ENCODE measurements around the gene KIAA1755. TPM values are rescaled to one million over a fixed set of nuclear protein-coding genes. Genes with fewer than 3 reads are reported as not detected.

KIAA1755 gene
- total RNA-seq, result 0.32 TPM

- ATAC-seq, result no peak
Observed at GRCh38 chr20:38260378-38261053, at the start of gene KIAA1755. TSS of gene KIAA1755 (minus strand) at chr20:38260735. CDS start at chr20:38260500, 235 bp downstream.

- no peak for ATAC-seq
Observed at GRCh38 chr20:38308447-38308846, 47.9 kb upstream of the KIAA1755 start.

GRCh38 chr20:38308047-38308438, 47.5 kb upstream of the KIAA1755 start:
- no peak for ATAC-seq

- no peak for ATAC-seq
Observed at GRCh38 chr20:38307371-38308046, 47.0 kb upstream of the KIAA1755 start.

GRCh38 chr20:38306379-38306778, 45.8 kb upstream of the KIAA1755 start:
- ATAC-seq, result no peak

GRCh38 chr20:38305541-38305940, 45.0 kb upstream of the KIAA1755 start:
- no peak for ATAC-seq

- peak; percentile 54 for ATAC-seq
Observed at GRCh38 chr20:38304845-38305447, 44.4 kb upstream of the KIAA1755 start.

GRCh38 chr20:38303908-38304379, 43.4 kb upstream of the KIAA1755 start, which contains the start of gene BPI:
TSS of gene BPI (plus strand) at chr20:38304156. CDS start at chr20:38304224, 68 bp downstream.
- ATAC-seq, result no peak

GRCh38 chr20:38302786-38303185, 42.3 kb upstream of the KIAA1755 start:
- ATAC-seq, result no peak

- ATAC-seq, result no peak
Observed at GRCh38 chr20:38301309-38301708, 40.8 kb upstream of the KIAA1755 start.

- no peak for ATAC-seq
Observed at GRCh38 chr20:38300438-38300837, 39.9 kb upstream of the KIAA1755 start.

- ATAC-seq, result peak; percentile 83
Observed at GRCh38 chr20:38299963-38300362, 39.4 kb upstream of the KIAA1755 start.

GRCh38 chr20:38298768-38299288, 38.3 kb upstream of the KIAA1755 start:
- ATAC-seq, result peak; percentile 76

- no peak for ATAC-seq
Observed at GRCh38 chr20:38297916-38298674, 37.6 kb upstream of the KIAA1755 start.

- ATAC-seq, result no peak
Observed at GRCh38 chr20:38296433-38296832, 35.9 kb upstream of the KIAA1755 start.

GRCh38 chr20:38295811-38296210, 35.3 kb upstream of the KIAA1755 start:
- ATAC-seq, result no peak

- no peak for ATAC-seq
Observed at GRCh38 chr20:38294076-38294591, 33.6 kb upstream of the KIAA1755 start.

GRCh38 chr20:38293491-38294065, 33.0 kb upstream of the KIAA1755 start:
- no peak for ATAC-seq

- ATAC-seq, result no peak
Observed at GRCh38 chr20:38291966-38292365, 31.4 kb upstream of the KIAA1755 start.

GRCh38 chr20:38290829-38291814, 30.6 kb upstream of the KIAA1755 start:
- ATAC-seq, result peak; percentile 27
